K562 treated with DMSO at 1 percent for 24 hours (cell line): ENCODE measurements around the gene ADARB1. TPM values are rescaled to one million over a fixed set of nuclear protein-coding genes. Genes with fewer than 3 reads are reported as not detected.

Source experiments
- total RNA-seq: library from RNA; unstranded; fragments of 300-600 nt; gene quantifications from 2 replicates; pipeline ENCODE4 v1.2.3, GENCODE V29; 2022; ENCODE audit warnings: low read depth; ENCODE audit not compliant: insufficient read depth

The ADARB1 gene, protein sequence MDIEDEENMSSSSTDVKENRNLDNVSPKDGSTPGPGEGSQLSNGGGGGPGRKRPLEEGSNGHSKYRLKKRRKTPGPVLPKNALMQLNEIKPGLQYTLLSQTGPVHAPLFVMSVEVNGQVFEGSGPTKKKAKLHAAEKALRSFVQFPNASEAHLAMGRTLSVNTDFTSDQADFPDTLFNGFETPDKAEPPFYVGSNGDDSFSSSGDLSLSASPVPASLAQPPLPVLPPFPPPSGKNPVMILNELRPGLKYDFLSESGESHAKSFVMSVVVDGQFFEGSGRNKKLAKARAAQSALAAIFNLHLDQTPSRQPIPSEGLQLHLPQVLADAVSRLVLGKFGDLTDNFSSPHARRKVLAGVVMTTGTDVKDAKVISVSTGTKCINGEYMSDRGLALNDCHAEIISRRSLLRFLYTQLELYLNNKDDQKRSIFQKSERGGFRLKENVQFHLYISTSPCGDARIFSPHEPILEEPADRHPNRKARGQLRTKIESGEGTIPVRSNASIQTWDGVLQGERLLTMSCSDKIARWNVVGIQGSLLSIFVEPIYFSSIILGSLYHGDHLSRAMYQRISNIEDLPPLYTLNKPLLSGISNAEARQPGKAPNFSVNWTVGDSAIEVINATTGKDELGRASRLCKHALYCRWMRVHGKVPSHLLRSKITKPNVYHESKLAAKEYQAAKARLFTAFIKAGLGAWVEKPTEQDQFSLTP
- total RNA-seq: 9.8 and 10.6 TPM in 2 replicates

DNA sequence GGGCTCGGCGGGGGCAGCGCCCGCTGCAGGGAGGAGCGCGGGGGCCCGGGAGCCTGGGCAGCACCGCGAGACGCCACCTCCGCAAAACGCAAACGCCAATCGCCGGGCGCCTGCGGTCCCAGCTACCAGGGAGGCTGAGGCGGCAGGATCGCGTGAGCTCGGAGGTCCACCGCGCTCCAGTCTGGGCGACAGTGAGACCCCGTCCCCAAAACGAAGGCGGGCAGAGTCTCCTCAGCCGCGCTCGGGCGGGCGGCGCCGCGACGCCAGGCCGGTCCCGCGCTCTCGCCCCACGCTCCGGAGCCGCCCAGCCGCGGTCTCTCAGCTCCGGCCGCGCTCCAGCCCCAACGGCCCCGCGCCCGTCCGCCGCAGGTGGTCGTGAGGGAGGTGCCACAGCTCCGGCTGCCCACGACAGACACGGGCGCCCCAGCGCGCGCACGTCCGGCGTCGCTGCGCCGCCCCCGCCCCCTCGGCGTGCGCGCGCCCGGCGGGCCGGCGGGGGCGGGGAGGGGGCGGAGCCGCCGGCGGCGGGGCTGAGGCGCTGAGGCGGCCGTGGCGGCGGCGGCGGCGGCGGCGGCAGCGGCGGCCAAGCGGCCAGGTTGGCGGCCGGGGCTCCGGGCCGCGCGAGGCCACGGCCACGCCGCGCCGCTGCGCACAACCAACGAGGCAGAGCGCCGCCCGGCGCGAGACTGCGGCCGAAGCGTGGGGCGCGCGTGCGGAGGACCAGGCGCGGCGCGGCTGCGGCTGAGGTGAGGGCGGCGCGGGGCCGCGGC lies at the start of gene ADARB1:
Gene ADARB1 (plus strand): TSS at position 533 of the 770 bp plus-strand sequence. CDS start 97,077 bp downstream, outside the sequence.

Other genes starting within 250 kb of the ADARB1 start
- gene PTTG1IP, start 200.9 kb upstream of the ADARB1 start, total RNA-seq: 157 and 170 TPM in 2 replicates
- gene ITGB2, start 153.7 kb upstream of the ADARB1 start, total RNA-seq: 1.3 TPM in 2 replicates
- gene SLX9, start 134.6 kb upstream of the ADARB1 start, total RNA-seq: 43.8 and 49.2 TPM in 2 replicates
- 27.2 and 28.3 TPM in 2 replicates for gene POFUT2, start 213.3 kb downstream of the ADARB1 start, total RNA-seq